22Rv1 (cell line): Measurements from ENCODE around the gene PTCRA.

ENCODE experiments used
- ZFX ChIP-seq: fragments of 450-650 bp; IDR thresholded peaks from 2 replicates; pipeline ENCODE4 v1.6.1; 2017; ENCODE audit warnings: antibody characterized with exemption, borderline replicate concordance
- TF ChIP-seq, protein P1 (sequence below): fragments of 450-650 bp; IDR thresholded peaks from 2 replicates; pipeline ENCODE4 v1.5.1; 2017; ENCODE audit warnings: mild to moderate bottlenecking

DNA sequence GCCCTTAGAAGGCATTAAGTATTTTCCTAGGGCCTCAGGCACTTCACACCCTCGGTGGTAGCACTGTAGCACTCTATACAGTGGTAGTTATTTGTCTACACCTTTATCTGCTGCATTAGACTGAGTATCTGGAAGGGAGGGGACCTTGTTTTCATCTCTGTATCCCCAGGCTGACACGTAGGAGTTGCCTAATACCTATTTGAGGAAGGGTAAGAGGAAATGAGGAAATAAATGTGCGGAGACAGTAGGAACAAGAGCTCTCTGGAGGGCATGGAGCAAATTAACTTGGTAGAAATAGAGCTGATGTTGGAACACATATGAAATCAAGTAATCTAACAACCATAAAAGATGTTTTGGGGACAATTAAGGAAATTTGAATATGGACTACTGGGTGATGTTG lies 17.4 kb downstream of the PTCRA start:
- TF ChIP-seq, protein P1, sequence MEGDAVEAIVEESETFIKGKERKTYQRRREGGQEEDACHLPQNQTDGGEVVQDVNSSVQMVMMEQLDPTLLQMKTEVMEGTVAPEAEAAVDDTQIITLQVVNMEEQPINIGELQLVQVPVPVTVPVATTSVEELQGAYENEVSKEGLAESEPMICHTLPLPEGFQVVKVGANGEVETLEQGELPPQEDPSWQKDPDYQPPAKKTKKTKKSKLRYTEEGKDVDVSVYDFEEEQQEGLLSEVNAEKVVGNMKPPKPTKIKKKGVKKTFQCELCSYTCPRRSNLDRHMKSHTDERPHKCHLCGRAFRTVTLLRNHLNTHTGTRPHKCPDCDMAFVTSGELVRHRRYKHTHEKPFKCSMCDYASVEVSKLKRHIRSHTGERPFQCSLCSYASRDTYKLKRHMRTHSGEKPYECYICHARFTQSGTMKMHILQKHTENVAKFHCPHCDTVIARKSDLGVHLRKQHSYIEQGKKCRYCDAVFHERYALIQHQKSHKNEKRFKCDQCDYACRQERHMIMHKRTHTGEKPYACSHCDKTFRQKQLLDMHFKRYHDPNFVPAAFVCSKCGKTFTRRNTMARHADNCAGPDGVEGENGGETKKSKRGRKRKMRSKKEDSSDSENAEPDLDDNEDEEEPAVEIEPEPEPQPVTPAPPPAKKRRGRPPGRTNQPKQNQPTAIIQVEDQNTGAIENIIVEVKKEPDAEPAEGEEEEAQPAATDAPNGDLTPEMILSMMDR: no peak
- no peak for TF ChIP-seq ZFX
